Esophagus squamous epithelium (tissue), 5 donors: Measurements from ENCODE around the gene SPRYD3. TPM values are rescaled to one million over a fixed set of nuclear protein-coding genes. Genes with fewer than 3 reads are reported as not detected.
"Not testable (repeated sequence)": the region's sequence is repeated elsewhere in the genome, so short reads cannot be mapped to it uniquely, and the experiment has no call there.

ENCODE experiments used
- DNase-seq: peaks from one replicate; lab custom pipeline; 2025; lab: John Stamatoyannopoulos, UW
- H3K27ac ChIP-seq, 4 donors: fragments of 200-600 bp; sonication (generic); one replicate each; pipeline ENCODE4 v1.5.1; 2016 to 2019; ENCODE audit warnings: mild to moderate bottlenecking in 1 of 4
- H3K27me3 ChIP-seq, 4 donors: fragments of 200-600 bp; sonication (generic); 1 replicate in 3 of 4; 2 replicates in 1 of 4; pipeline versions ENCODE4 v1.5.1 to v1.6.0; 2017 to 2021; ENCODE audit warnings: antibody characterized with exemption in 1 of 4
- H3K36me3 ChIP-seq, 3 donors: fragments of 200-600 bp; sonication (generic); one replicate each; pipeline ENCODE4 v1.5.1; 2016 to 2019
- H3K4me1 ChIP-seq, 3 donors: fragments of 200-600 bp; sonication (generic); one replicate each; pipeline ENCODE4 v1.5.1; 2017 to 2019
- H3K4me3 ChIP-seq, 4 donors: fragments of 200-600 bp; sonication (generic); 1 replicate in 3 of 4; 2 replicates in 1 of 4; pipeline ENCODE4 v1.5.1; 2016 to 2019; ENCODE audit warnings: mild to moderate bottlenecking in 2 of 4, moderate library complexity in 1 of 4
- H3K9me3 ChIP-seq, 3 donors: fragments of 200-600 bp; sonication (generic); one replicate each; pipeline ENCODE4 v1.5.1; 2016 to 2019
- POLR2A ChIP-seq, 4 donors: fragments of 450-650 bp; IDR thresholded peaks; one replicate each; pipeline ENCODE4 v1.6.1; 2017; ENCODE audit warnings: antibody characterized with exemption in 4 of 4, mild to moderate bottlenecking in 4 of 4, moderate library complexity in 3 of 4
- WGBS, 2 donors: methylation state at CpG; one replicate each; pipeline ENCODE4 v1.1.5; 2018; 5-methylcytosine and 5-hydroxymethylcytosine counted together
- intact Hi-C: fragments of 100-400 bp; cut with DNase I; formaldehyde crosslinking; loops from one replicate; pipeline ENCODE4 v1.15.0; 2022
- total RNA-seq, 4 donors: library from RNA; depleted of rRNA; stranded (reverse); fragments of >200 nt; gene quantifications; one replicate each; pipeline ENCODE4 v1.1.0, GENCODE V29; 2016
- TF ChIP-seq, protein P1 (sequence below), 6 experiments: fragments of 450-650 bp in 4 of 6; fragments of 200-600 bp in 2 of 6; sonication (generic) in 2 of 6; IDR thresholded peaks; one replicate each; pipeline ENCODE4 v1.5.1; 2016 to 2019; ENCODE audit warnings: antibody characterized with exemption in 6 of 6, mild to moderate bottlenecking in 4 of 6, moderate library complexity in 4 of 6
- donor health status: DM: yes; HTN: yes; CAD: no.

Gene SPRYD3
- total RNA-seq, 4 donors from 2014 or later: 28.2 to 41.4 (median 29.2) TPM

DNA sequence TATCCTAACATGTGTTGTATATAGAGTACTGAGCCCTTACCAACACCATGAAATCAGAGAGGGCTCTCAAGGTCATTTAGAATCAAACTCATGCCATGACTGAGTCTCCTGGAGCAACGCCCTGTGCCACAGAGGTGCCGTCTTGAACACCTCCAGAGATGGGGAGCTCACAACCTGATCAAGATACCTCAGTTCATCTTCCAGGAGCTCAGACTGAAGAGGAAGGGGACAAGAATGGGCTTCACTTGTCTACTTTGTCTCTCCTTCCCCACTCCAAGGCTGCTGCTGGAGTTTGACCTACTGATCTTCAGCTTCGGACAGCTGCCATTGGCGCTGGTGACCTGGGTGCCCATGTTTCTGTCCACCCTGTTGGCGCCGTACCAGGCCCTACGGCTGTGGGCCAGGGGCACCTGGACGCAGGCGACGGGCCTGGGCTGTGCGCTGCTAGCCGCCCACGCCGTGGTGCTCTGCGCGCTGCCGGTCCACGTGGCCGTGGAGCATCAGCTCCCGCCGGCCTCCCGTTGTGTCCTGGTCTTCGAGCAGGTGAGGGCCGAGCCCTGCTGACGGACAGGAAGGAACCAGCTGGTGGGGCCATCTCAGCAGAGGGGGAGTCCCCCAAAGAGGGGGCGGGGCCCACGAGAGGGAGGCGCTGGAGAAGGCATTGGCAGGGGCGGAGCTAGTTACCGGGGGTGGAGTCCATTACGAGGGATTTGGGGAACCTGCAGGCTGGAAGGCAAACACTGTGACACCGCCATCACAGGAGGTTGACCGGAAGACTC is 36.1 kb upstream of the SPRYD3 start:
- DNase-seq: no peak

DNA sequence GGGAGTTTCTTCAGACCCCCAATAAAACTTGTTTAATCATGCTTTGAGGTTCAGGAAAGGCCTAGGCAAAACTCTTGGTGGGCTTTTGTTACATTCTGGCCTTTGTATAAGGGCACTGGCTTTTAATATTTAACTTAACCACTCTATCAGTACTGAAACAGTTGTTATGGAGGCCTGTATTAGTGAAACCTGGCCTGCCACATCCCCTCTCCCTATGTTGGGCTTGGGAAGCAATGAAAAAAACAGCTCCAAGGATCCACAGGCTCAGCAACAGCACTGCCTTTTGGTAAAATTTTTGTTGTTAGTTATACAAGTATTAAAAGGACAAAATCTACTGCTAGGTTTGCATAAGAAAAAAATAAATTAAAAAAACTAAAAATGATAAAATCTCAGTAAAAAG is 34.8 kb upstream of the SPRYD3 start:
- intact Hi-C loops: no loop called here
- DNase-seq: no peak
- Histone ChIP-seq H3K4me3 (no peak overlapping the region), H3K4me1 (no peaks in the 10 kb centered on the region), H3K9me3 (no peaks in the 10 kb centered on the region), H3K27me3 (no peaks in the 10 kb centered on the region), H3K27ac (no peak overlapping the region), H3K36me3 (no peaks in the 10 kb centered on the region)
- TF ChIP-seq POLR2A (IDR thresholded peaks at IDR 0.05): no peak
- TF ChIP-seq, protein P1, sequence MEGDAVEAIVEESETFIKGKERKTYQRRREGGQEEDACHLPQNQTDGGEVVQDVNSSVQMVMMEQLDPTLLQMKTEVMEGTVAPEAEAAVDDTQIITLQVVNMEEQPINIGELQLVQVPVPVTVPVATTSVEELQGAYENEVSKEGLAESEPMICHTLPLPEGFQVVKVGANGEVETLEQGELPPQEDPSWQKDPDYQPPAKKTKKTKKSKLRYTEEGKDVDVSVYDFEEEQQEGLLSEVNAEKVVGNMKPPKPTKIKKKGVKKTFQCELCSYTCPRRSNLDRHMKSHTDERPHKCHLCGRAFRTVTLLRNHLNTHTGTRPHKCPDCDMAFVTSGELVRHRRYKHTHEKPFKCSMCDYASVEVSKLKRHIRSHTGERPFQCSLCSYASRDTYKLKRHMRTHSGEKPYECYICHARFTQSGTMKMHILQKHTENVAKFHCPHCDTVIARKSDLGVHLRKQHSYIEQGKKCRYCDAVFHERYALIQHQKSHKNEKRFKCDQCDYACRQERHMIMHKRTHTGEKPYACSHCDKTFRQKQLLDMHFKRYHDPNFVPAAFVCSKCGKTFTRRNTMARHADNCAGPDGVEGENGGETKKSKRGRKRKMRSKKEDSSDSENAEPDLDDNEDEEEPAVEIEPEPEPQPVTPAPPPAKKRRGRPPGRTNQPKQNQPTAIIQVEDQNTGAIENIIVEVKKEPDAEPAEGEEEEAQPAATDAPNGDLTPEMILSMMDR (IDR thresholded peaks at IDR 0.05): no peak

More for the DNA sequence above, 36.1 kb upstream of the SPRYD3 start:
- Histone ChIP-seq H3K4me3 (no peak overlapping the region), H3K36me3 (no peaks in the 10 kb centered on the region), H3K27me3 (no peaks in the 10 kb centered on the region), H3K27ac (no peak overlapping the region), H3K4me1 (no peaks in the 10 kb centered on the region), H3K9me3 (no peaks in the 10 kb centered on the region)
- intact Hi-C loops: no loop called here
- TF ChIP-seq POLR2A (IDR thresholded peaks at IDR 0.05): no peak
- TF ChIP-seq, protein P1 (IDR thresholded peaks at IDR 0.05): no peak
- 79 to 90% methylated on average over 6 to 8 of the region's 33 CpGs for WGBS, 2 donors

DNA sequence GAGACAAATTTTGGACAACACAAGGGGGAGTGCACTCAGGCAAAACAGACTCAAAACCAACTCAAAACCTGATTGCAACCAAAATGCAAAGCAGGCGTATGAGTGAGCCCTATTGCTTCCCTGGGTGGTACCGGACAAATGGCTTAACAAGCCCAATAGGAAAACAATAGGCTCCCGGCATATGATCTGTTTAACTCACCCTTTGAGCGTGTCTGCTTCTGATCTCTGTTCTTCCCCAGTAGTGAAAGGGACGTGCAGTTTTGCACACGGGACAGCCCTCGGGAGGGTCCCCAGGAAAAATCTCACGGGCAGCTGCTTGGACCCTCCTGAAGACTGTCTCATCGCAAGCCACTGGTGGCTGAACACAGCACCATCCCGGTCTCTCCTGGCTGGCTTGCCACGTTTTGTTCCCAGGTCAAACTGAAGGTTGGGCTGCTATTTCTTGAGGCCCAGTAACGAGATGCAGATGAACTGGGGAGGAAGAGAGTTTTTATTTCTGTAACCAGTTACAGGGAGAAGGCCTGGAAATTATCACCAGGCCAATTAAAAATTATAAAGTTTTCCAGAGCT is 34.0 kb upstream of the SPRYD3 start:
- H3K4me3 ChIP-seq: no peak overlapping the region
- H3K9me3 ChIP-seq: no peaks in the 10 kb centered on the region
- no peak for TF ChIP-seq POLR2A (IDR thresholded peaks at IDR 0.05)
- TF ChIP-seq, protein P1 (IDR thresholded peaks at IDR 0.05): no peak
- no peaks in the 10 kb centered on the region for H3K27me3 ChIP-seq
- H3K4me1 ChIP-seq: no peaks in the 10 kb centered on the region
- H3K27ac ChIP-seq: no peak overlapping the region
- intact Hi-C loops: no loop called here
- H3K36me3 ChIP-seq: no peaks in the 10 kb centered on the region
- 82 to 93% methylated on average over 11 to 12 of the region's 12 CpGs for WGBS, 2 donors
- no peak for DNase-seq

DNA sequence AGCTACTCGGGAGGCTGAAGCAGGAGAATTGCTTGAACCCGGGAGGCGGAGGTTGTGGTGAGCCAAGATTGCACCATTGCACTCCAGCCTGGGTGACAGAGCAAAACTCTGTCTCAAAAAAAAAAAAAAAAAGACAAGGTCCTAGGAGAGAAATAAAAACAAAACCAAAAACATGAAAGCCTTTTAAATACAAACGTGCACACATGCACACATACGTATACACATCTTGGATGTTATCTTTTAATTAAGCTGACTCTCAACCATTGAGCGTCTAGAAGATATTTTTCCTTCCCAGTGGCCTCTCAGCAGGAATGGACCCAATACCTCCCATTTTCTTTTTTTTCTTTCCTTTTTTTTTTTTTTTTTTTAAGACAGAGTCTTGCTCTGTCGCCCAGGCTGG is 33.2 kb upstream of the SPRYD3 start:
- 84% methylated on average over 7 of the region's 7 CpGs for WGBS, 2 donors
- H3K4me3 ChIP-seq, intact Hi-C loops, H3K27ac ChIP-seq, H3K36me3 ChIP-seq, H3K27me3 ChIP-seq, H3K9me3 ChIP-seq, H3K4me1 ChIP-seq, DNase-seq: not testable (repeated sequence)

DNA sequence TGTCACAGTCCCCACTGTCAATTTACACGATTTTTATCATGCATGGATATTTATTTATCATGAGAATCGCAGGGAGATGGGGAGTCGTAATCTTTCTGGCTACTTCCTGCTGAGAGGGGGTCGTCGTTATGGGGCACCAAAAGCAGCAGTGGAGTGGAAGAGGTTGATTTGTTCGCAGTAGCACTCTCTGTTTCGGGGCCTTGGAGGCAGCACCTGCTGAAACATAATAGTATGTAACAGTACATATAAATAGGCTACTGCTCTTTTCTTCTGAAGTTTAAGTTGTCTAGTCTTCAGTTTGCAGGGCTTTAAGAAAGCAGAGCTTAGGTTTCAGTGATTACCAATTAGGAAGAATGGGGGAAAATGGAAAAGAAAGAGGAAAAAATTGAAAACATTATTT is 27.9 kb upstream of the SPRYD3 start:
- Histone ChIP-seq H3K27ac (no peak overlapping the region), H3K36me3 (no peaks in the 10 kb centered on the region), H3K4me3 (no peak overlapping the region), H3K27me3 (no peaks in the 10 kb centered on the region), H3K4me1 (peaks cover 0 to 24% (median 5%) of the 10 kb centered on the region in 3 donors), H3K9me3 (no peaks in the 10 kb centered on the region)
- no peak for TF ChIP-seq POLR2A (IDR thresholded peaks at IDR 0.05)
- TF ChIP-seq, protein P1 (IDR thresholded peaks at IDR 0.05): no peak
- intact Hi-C loops: no loop called here
- 62 to 66% methylated on average over 7 of the region's 7 CpGs for WGBS, 2 donors
- DNase-seq: no peak
